ENCODE measurements around the gene RHBDD2. TPM values are rescaled to one million over a fixed set of nuclear protein-coding genes. Genes with fewer than 3 reads are reported as not detected.
"Not testable (repeated sequence)": the region's sequence is repeated elsewhere in the genome, so short reads cannot be mapped to it uniquely, and the experiment has no call there.

The RHBDD2 gene
- total RNA-seq, 1 donor from 2014 or later = 72.5 TPM

- Histone ChIP-seq H3K27me3 (ENCODE audit: low read depth) (no peaks in the 10 kb centered on the region), H3K27ac (no peak overlapping the region), H3K36me3 (no peaks in the 10 kb centered on the region), H3K9me3 (no peaks in the 10 kb centered on the region), H3K4me1 (peaks cover 21% of the 10 kb centered on the region), H3K4me3 (no peak overlapping the region)
- no peak for TF ChIP-seq CTCF (IDR thresholded peaks at IDR 0.05)
- DNase-seq (no peak), ATAC-seq (no peak)
- intact Hi-C loops (cut with DNase I) = no loop called here
These were observed 38.8 kb upstream of the RHBDD2 start for GRCh38 chr7:75840029-75840428.

GRCh38 chr7:75842836-75843446 lies 35.9 kb upstream of the RHBDD2 start:
- H3K4me3 ChIP-seq = peak overlapping the region; percentile 27
- DNase-seq (no peak), ATAC-seq (peak; percentile 86 to 88)
- H3K36me3 ChIP-seq = no peaks in the 10 kb centered on the region
- intact Hi-C loops (cut with DNase I) = no loop called here
- no peaks in the 10 kb centered on the region for H3K27me3 ChIP-seq (ENCODE audit: low read depth)
- H3K9me3 ChIP-seq = no peaks in the 10 kb centered on the region
- H3K4me1 ChIP-seq = peaks cover 21% of the 10 kb centered on the region
- no peak for TF ChIP-seq CTCF (IDR thresholded peaks at IDR 0.05)
- peak overlapping the region; percentile 44 for H3K27ac ChIP-seq

GRCh38 chr7:75843613-75844116 lies 35.2 kb upstream of the RHBDD2 start:
- TF ChIP-seq CTCF (IDR thresholded peaks at IDR 0.05) = no peak
- DNase-seq (no peak), ATAC-seq (no peak)
- Histone ChIP-seq H3K9me3 (no peaks in the 10 kb centered on the region), H3K4me1 (peaks cover 21% of the 10 kb centered on the region), H3K27ac (no peak overlapping the region), H3K36me3 (no peaks in the 10 kb centered on the region), H3K4me3 (no peak overlapping the region), H3K27me3 (ENCODE audit: low read depth) (no peaks in the 10 kb centered on the region)
- intact Hi-C loops (cut with DNase I) = no loop called here

- Histone ChIP-seq H3K27me3 (ENCODE audit: low read depth) (no peaks in the 10 kb centered on the region), H3K4me1 (peaks cover 21% of the 10 kb centered on the region), H3K27ac (no peak overlapping the region), H3K4me3 (no peak overlapping the region), H3K9me3 (no peaks in the 10 kb centered on the region), H3K36me3 (no peaks in the 10 kb centered on the region)
- intact Hi-C loops (cut with DNase I) = no loop called here
- DNase-seq = no peak
- ATAC-seq = no peak
- TF ChIP-seq CTCF (IDR thresholded peaks at IDR 0.05) = no peak
These were observed 34.7 kb upstream of the RHBDD2 start for GRCh38 chr7:75844158-75844557.

GRCh38 chr7:75845132-75845531 lies 33.7 kb upstream of the RHBDD2 start:
- ATAC-seq; intact Hi-C loops (cut with DNase I); H3K27me3 ChIP-seq (ENCODE audit: low read depth); H3K36me3 ChIP-seq; H3K4me3 ChIP-seq; H3K9me3 ChIP-seq; DNase-seq; H3K27ac ChIP-seq: not testable (repeated sequence)
- peaks cover 21% of the 10 kb centered on the region for H3K4me1 ChIP-seq

- H3K27me3 ChIP-seq (ENCODE audit: low read depth) = no peaks in the 10 kb centered on the region
- TF ChIP-seq CTCF (IDR thresholded peaks at IDR 0.05) = no peak
- peaks cover 11% of the 10 kb centered on the region for H3K4me1 ChIP-seq
- ATAC-seq (peak; percentile 54 to 55), DNase-seq (no peak)
- no peak overlapping the region for H3K4me3 ChIP-seq
- intact Hi-C loops (cut with DNase I) = no loop called here
- no peak overlapping the region for H3K27ac ChIP-seq
- no peaks in the 10 kb centered on the region for H3K9me3 ChIP-seq
- no peaks in the 10 kb centered on the region for H3K36me3 ChIP-seq
These were observed 31.1 kb upstream of the RHBDD2 start for GRCh38 chr7:75847707-75848106.

Measured in lower lobe of right lung (tissue), 2 donors.